Activated CD8-positive, alpha-beta memory T cell treated with anti-CD3 and anti-CD28 coated beads for 36 hours (primary cell): ENCODE results near the gene TRIP4. TPM values are rescaled to one million over a fixed set of nuclear protein-coding genes. Genes with fewer than 3 reads are reported as not detected.

ENCODE experiments used
- CTCF ChIA-PET: fragments of 350-600 bp; sonication (Branson Sonifier 250); formaldehyde crosslinking; loops from one replicate; lab custom pipeline; 2021; ENCODE audit warnings: antibody characterized with exemption; lab: Charles Lee
- POLR2A ChIA-PET: fragments of 350-600 bp; sonication (Branson Sonifier 250); formaldehyde crosslinking; loops from one replicate; lab custom pipeline; 2021; ENCODE audit warnings: antibody characterized with exemption; lab: Charles Lee
- total RNA-seq, 2 experiments: library from RNA; stranded (reverse); gene quantifications; one replicate each; pipeline ENCODE4 v1.2.3, GENCODE V29; 2021

The TRIP4 gene
- total RNA-seq, 2 experiments from 2014 or later, result 19.0 to 20.5 TPM

DNA sequence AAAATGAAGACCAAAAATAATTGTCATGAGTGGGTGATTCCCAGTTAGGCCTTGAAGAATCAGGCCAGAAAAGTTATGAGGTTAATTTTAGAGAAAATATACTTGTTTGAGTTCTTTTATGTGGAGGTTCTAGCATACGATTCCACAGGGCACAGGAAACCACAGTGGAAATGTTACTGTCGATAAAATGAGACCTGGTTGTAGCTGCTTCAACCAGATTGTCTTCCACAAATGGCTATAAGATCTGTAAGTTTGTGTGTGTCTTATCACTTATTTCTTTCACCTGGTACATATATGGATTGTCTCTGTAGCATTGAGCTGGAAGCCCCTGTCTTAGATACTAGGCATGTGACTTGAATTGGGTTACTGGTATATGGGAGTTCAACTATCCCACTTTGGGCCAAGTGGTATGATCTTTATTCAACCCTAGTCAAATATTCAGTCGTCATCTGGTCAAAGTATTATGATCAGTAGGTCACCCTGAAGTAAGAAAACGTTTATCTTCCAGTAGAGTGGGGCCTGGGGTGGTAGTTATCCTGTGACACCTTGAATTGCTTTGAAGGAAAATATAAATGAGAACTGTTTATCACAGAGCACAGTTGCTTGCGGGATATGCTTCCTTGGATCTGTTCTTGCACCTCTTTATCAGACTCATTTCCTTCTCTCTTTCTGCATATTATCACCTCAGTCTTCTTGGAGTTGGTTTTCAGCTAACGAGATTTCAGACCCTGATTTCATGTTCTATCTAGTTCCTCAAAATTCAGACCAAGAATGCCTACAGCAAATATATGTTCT is 51.2 kb downstream of the TRIP4 start:
- POLR2A ChIA-PET, result no interaction called here

DNA sequence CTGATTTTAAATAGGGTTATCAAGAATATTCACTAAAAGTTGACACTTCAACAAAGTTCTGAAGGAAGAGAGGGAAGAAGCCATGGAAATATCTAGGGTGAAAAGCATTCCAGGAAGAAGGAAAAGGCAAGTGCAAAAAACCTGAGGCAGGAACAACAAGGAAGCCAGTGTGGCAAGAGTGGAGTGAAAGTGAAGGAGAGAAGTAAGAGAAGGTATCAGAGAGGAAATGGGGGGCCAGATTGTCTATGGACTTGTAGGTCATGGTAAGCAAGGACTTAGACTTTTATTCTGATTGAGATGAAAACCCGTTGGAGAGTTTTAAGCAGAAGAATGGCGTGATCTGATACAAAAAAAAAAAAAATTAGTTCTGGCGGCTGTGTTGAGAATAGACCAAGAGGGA is 54.2 kb downstream of the TRIP4 start:
- CTCF ChIA-PET, result no interaction called here
- POLR2A ChIA-PET, result no interaction called here

More for the DNA sequence above, 51.2 kb downstream of the TRIP4 start:
- CTCF ChIA-PET, result no interaction called here

DNA sequence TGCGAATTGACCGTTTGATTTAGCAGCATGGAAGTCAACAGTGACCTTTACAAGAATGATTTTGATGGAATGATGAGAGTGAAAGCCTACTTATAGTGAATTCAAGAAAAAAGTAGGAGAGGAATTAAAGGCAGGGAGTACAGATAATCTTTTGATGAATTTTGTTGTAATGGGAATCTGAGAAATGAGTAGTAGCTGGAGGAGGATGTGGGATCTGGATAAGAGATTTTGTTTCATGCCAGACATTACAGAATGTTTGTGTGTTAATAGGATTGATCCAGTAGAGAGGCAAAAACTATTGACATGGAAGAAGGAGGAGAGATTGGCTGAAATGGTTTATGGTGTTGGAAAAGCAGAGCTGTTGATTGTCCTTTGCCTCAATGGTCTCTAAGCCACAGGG is 55.4 kb downstream of the TRIP4 start:
- CTCF ChIA-PET, result interaction anchor here (1.0 kb wide), 2 partner anchors 12 to 172 kb away, joined by 3 to 4 read pairs; no protein-coding TSS in a partner anchor
- POLR2A ChIA-PET, result interaction anchor here (0.6 to 0.8 kb wide), 2 partner anchors 12 to 255 kb away, joined by 3 to 4 read pairs; no protein-coding TSS in a partner anchor

DNA sequence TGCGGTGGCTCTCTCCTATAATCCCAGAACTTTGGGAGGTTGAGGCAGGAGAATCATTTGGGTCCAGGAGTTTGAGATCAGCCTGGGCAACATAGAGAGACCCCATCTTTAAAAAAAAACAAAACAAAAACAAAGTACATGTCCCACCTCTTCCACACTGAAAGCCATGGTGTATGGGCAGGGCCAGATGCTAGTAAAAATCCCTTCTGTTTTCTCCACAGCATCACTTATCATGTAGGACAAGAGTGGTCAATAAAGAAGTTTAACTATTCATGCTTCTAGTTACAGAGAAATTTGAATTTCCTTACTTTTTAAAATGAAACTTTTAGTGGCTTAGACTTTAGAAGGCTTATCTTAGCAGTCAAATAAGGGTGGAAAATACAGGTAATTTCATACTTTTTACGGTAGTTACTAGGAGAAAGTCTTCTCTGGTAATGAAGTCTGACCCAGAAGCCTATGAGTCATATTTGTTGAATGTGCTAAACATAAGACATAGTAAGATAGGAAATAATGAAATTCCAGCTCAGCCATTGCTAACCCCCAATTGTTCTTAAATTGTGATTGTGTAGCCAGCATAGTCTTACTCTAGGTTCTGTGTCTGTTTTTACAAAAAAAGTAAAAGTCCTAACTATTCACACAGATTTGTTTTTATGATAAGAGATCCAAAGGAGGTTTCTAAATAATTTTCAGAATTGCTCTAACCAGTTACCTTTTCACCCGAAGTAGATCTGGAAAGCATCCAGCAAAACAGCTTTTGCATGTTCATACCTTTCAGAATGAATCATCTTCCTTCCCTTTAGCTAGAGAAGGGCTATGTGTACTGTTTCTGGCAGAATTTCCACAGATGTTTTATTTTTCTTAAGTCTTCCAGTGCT is 56.3 kb downstream of the TRIP4 start:
- ChIA-PET POLR2A (interaction anchor here (0.7 to 1.3 kb wide), 4 partner anchors 16 to 254 kb away, joined by 3 to 6 read pairs (median 4); partner anchors contain the start of gene ZNF609), CTCF (interaction anchor here (0.9 to 1.0 kb wide), 2 partner anchors 14 to 173 kb away, joined by 3 read pairs; no protein-coding TSS in a partner anchor)

DNA sequence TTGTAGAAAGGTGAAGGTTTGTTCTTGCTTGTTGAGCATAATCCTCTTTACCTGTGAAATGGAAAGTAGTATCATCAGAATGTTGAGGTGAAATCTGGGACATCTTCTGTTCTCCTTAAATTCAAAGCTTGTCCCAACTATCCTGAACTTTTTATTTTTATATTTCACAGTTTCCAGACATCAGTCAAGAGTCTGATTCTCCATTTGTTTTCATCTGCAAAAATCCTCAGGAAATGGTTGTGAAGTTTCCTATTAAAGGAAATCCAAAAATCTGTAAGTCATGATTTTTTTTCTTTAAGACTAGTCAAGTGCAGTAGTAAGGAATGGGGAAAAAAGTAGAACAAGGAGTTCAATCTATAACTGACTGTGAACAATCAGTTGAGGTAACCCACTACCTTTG is 57.2 kb downstream of the TRIP4 start:
- CTCF ChIA-PET, result interaction anchor here (0.6 to 0.9 kb wide), 3 partner anchors 14 to 112 kb away, joined by 3 read pairs; no protein-coding TSS in a partner anchor
- POLR2A ChIA-PET, result interaction anchor here (0.8 to 1.3 kb wide), 3 partner anchors 15 to 253 kb away, joined by 3 to 4 read pairs (median 3); partner anchors contain the start of gene ZNF609

DNA sequence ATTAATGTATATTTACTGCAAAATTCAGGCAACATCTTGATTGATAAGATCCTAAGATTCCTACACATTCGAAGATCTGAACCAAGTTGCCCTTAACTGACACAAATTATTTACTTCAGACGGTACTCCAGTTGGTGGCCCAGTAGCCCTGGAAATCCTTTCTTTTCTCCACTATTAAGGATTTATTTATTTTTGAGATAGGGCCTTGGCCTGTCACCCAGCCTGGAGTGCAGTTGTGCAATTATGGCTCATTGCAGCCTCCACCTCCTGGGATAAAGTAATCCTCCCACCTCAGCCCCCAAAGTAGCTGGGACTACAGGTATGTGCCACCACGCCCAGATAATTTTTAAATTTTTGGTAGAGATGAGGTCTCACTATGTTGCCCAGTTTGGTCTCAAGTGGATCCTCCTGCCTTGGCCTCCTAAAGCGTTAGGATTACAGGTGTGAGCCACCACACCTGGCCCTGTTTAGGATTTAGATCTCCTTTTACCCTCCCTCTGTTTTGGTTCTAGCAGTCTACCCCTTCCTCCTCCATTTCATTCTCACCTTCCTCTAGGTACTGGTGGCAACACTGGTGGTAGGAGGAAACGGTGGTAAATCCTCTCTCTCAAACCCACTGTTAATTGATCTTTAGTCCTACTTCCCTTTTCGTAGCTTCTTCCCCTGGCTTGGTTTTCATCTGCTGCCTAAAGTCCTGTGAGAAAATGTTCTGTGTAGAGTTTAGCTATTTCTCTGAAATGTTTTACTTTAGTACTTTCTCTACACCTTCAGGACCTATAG is 60.1 kb downstream of the TRIP4 start:
- CTCF ChIA-PET, result interaction anchor here (1.0 kb wide), 1 partner anchor 49 kb away, joined by 3 read pairs; no protein-coding TSS in a partner anchor
- POLR2A ChIA-PET, result no interaction called here

DNA sequence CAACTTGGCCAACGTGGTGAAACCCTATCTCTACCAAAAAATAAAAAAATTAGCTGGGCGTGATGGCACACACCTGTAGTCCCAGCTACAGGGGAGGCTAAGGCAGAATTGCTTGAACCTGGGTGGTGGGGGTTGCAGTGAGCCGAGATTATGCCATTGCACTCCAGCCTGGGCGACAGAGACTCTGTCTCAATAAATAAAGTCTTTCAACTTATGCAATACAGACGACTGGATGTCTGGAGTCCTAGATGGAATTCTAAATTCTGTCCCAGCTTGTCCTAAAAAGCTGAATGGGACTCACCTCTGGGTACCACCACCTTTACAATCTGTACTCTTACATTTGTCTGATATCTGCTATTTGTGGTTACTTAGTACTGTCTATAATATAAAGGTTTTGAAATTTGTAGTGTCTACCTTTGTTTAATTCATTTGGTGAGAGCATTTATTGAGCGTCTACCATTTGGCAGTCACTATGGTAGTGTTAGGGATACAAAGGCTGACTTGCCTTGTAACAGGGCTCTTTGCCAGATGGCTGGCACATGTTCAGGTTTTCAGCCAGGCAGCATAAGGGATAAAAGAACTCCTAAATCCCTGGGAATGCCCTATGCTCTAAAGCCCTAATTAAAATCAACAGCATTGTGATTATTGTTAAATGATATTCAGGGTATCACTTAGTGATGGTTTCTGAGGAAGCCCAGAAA is 65.5 kb downstream of the TRIP4 start:
- ChIA-PET POLR2A (no interaction called here), CTCF (no interaction called here)

DNA sequence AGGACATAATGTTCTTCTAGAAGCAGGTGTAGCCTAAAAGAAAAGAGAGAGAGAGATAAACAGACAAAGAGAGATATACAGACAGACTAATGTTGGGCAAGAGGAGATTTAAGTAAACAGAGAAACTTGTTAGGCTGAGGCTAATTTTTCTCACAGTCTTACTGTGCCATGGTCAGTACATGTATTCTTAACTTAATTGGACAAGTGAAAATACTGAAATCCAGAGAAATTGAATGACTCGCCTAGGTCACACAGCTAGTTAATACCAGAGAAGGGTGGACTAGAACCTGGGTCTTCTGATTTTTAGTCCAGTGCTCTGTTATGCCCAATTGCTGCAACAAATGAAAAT is 66.0 kb downstream of the TRIP4 start:
- POLR2A ChIA-PET, result no interaction called here
- CTCF ChIA-PET, result no interaction called here

DNA sequence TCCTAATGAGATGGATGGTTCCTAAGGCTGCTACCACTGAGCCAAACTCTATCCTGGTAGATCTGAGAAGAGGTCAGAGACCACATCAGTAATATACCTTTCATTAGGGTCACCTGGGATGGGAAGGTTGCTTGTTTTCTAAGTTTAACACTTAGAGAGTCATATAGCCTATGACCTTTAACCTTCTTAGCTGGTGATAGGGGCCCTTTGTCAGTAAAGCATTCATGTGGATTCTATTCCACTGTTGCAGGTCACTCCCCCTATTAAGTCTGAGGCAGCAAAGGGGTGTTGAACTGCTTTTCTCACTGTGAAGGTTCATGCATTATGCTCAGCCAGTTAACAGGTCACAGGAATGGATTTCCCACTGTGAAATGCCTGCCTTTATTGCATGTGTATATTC is 66.6 kb downstream of the TRIP4 start:
- ChIA-PET POLR2A (no interaction called here), CTCF (no interaction called here)

DNA sequence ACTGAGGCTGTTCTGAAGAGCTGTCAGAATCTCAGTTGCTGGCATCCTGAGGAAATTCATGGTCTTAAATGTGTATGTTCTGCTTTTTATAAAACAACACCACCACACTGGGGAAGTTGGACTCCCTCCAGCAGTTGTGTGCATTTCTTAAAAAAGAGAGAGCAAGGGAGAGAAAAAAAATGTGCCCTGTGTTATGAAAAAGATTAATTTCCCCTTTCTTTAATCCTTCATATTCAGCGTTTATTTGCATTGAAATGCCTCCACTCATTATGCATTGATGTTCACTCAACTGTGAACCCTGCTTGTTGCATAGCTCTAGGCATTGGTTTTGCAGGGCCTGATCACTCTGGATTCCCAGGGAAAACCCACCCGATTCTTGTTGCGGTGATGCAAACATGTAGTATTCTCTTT is 68.3 kb downstream of the TRIP4 start:
- CTCF ChIA-PET, result no interaction called here
- POLR2A ChIA-PET, result no interaction called here

DNA sequence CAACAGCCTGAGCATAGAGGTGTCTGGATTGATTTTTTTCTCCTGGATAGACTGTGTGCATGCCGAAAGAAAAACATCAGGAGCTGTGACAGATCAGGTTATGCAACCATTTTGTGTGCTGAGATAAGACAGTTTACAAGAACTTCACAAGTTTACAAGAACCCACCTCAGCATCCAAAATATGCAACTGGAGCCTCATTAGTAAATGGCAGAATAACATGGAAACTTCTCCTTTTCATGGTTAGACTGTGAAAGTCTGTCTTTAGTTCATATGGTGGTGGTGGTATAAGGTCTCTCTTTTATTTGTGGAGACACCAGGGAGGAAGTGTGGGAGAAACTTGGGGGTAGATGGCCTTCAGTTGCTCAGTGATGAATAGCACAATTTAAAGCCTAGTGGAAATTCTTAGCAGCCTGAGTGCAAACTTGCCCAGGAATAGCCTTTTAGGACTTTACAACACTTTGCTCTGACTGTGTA is 69.0 kb downstream of the TRIP4 start:
- POLR2A ChIA-PET, result no interaction called here
- CTCF ChIA-PET, result no interaction called here

DNA sequence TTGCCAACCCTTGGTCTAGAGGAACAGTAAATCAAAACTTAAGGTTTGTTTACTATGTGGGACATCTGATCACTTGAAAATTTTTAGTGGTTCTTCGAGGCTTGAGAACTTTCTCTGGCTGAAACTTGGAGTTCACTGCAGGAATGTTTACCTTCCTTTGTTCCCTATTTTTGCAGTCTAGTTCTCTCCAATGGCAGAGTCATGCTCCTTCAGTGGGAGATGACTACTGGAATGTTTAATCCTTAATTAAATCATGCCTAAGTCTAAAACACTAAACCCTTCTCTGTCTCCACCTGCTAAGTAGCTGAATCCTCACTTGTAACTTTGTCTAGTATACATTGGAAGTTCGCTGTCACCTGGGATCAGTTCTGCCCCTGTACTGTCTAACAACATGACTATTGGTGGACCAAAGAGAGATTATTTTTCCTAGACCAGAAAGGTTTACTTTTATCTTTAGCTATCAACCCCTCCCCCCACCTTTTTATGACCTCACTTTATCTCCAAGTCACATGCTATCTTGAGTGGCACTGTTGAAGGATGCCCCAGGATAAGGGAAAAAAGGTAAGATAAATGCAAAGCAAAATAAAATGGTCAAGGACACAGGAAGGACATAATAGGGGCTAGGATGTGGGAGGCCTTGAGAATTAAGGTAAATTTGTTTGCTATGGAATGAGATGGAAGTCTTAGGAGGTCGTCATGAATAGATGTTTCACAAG is 71.6 kb downstream of the TRIP4 start:
- ChIA-PET POLR2A (interaction anchor here (1.6 kb wide), 1 partner anchor 15 kb away, joined by 3 read pairs; no protein-coding TSS in a partner anchor), CTCF (no interaction called here)

DNA sequence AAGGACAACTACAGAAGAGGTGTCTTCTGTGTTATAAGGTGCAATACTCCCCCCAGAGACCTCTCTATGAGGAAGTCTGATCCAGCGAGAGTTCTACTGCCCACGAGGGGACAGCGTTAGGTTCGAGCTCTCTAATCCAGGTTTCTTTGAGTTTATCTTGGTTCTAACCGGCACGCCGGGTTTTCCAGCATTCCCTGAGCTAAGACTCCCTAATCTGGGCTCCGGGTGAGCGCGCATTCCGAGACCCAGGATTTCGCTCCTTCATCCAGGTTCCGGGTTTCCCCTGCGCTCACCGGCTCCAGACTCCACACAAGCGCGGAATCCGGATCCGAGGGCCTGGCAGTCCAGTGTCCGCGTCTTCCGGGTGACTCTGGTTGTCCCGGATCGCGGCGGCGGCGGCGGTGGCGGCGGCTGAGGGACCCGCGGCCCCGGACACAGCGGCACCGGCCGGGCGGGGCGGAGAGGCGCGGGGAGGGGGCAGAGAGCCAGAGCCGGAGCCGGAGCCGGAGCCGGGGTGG is 72.6 kb downstream of the TRIP4 start, which contains the start of gene ZNF609:
Gene ZNF609, plus strand, starts transcription at position 373 of the 518 bp plus-strand sequence. CDS start 38,842 bp downstream, outside the sequence.
- ChIA-PET CTCF (no interaction called here), POLR2A (interaction anchor here (0.8 to 1.6 kb wide), 4 partner anchors 10 to 73 kb away, joined by 3 to 4 read pairs (median 4); partner anchors contain the start of gene TRIP4)

DNA sequence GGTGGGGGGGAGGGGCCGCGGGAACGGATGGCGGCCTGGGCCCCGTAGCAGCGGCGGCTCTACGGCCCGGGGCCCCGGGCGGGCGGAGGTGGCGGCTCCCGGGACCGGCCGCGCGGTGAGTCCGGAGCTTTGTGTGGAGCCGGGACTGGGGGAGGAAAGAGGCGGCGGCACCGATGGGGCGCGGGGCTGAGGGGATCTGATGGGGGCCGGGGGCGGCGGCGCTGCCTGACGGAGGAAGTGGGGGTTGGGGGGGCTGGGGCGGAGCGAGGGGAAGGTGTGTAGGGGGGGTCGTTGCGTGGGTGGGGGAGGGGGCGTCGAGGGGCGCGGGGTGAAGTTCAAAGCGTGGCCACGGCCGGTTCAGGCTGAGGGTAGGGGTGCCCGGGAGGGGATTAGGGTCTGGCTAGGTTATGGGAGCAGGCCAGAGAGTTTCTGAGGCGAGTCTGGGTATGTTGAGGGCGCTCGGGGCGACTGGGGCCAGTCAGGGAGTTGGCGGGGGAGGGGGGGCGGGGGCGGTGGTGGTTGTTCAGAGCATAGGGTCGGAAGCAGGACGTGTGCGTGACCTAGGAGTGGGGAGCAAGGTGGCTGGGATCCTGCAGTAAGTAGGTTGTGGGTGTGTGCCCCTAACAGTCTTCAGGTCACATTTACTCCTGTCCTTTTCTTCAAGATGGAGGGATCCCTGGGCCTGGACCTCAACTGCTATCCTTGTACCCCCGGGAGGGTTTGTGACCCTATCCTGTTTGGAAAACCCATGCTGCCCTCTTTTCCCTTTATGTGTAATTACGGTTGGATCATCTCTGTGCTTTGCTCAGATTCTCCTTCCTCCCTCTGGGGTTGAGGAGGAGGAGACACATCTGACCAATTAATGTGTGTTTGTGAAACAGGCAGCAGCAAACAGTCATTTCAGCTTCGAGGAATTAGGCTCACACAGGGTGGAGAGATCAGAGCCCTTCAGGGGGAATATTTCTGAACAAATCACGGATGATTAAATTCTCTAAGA is 73.4 kb downstream of the TRIP4 start:
- POLR2A ChIA-PET, result interaction anchor here (0.6 to 1.6 kb wide), 7 partner anchors 11 to 74 kb away, joined by 3 to 5 read pairs (median 4); partner anchors contain the start of gene TRIP4
- CTCF ChIA-PET, result no interaction called here

DNA sequence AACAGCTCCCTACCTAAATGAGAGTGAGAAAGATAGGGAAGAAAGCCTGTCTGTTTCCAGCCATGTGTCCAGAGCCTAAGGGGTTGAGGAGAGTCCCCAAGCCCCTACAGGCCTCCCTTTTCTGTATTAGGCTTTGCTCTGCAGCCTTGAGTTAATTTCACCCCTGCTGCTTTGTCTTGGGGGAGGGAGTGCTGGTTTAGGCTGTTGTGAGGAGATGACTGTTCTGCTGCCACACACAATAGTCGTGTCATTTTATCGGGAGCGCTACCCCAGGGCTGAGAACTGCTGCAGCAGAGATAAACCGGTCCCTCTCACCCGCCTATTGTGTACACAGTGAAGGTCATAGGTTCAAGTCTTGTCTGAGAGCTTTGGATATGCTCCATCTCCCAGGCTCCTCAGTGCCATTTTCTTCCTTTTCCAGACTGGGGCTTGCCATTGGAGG is 74.1 kb downstream of the TRIP4 start:
- POLR2A ChIA-PET, result interaction anchor here (1.0 to 1.1 kb wide), 3 partner anchors 15 to 31 kb away, joined by 4 to 5 read pairs (median 4); no protein-coding TSS in a partner anchor
- CTCF ChIA-PET, result no interaction called here

DNA sequence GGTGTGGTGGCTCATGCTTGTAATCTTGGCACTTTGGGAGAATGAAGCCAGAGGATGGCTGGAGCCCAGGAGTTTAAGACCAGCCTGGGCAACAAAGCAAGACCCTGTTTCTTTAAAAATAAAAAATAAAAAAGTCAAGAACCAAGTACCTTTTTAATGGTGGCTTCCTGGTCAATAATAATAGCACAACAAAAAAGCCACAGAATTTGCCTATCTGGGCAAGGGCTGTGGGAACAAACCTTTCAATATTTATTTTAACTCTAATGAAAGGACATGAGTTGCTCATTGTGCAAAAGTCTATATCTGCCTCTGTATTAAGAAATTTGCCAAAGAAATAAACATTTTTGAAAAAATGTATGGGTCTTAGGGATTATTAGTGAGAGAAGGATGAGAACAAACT is 74.9 kb downstream of the TRIP4 start:
- ChIA-PET CTCF (no interaction called here), POLR2A (interaction anchor here (1.0 kb wide), 1 partner anchor 18 kb away, joined by 4 read pairs; no protein-coding TSS in a partner anchor)
